Dendritic cell treated with granulocyte-macrophage colony-stimulating factor and Interleukin-4, amounts not matched to agents 40 ng/mL and 50 ng/mL, for 4 days (primary cell): ENCODE data around the gene BRSK1.
"Not testable (repeated sequence)": the region's sequence is repeated elsewhere in the genome, so short reads cannot be mapped to it uniquely, and the experiment has no call there.

Experiments
- H3K27ac Mint-ChIP-seq: one replicate; pipeline ENCODE4 v1.8.0; 2022; ENCODE audit warnings: mild to moderate bottlenecking, mixed read lengths
- H3K27me3 Mint-ChIP-seq: one replicate; pipeline ENCODE4 v1.8.0; 2022; ENCODE audit warnings: mild to moderate bottlenecking, mixed read lengths
- H3K36me3 Mint-ChIP-seq: one replicate; pipeline ENCODE4 v1.8.0; 2022; ENCODE audit warnings: low read depth, mixed read lengths
- H3K4me1 Mint-ChIP-seq: one replicate; pipeline ENCODE4 v1.8.0; 2022; ENCODE audit warnings: low read depth, mixed read lengths
- H3K4me3 Mint-ChIP-seq: one replicate; pipeline ENCODE4 v1.8.0; 2022; ENCODE audit warnings: mild to moderate bottlenecking, moderate library complexity, mixed read lengths
- H3K9me3 Mint-ChIP-seq: one replicate; pipeline ENCODE4 v1.8.0; 2022; ENCODE audit warnings: mixed read lengths
- intact Hi-C: fragments of 100-400 bp; cut with micrococcal nuclease; formaldehyde crosslinking; loops from one replicate; pipeline ENCODE4 v1.15.0; 2022

BRSK1 gene

DNA sequence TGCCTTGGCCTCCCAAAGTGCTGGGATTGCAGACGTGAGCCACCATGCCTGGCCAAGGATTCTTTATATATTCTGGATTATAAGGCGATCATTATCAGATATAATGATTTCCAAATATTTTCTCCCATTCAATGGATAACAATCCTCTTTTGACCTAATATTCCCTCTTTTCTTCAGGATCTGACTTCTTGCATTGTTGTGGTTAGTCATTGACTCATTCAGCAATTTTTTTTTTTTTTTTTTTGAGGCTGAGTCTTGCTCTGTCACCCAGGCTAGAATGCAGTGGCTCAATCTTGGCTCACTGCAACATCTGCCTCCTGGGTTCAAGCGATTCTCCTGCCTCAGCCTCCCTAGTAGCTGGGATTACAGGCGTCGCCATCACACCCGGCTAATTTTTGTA lies 46.0 kb downstream of the BRSK1 start:
- intact Hi-C loops, result not testable (repeated sequence)

GRCh38 chr19:55333870-55334269 lies 50.1 kb downstream of the BRSK1 start:
- no peaks in the 10 kb centered on the region for H3K9me3 Mint-ChIP-seq
- H3K27ac Mint-ChIP-seq, result no peak overlapping the region
- H3K27me3 Mint-ChIP-seq, result peaks cover 3% of the 10 kb centered on the region
- no peaks in the 10 kb centered on the region for H3K36me3 Mint-ChIP-seq
- intact Hi-C loops, result no loop called here
- H3K4me1 Mint-ChIP-seq, result peaks cover 32% of the 10 kb centered on the region
- no peak overlapping the region for H3K4me3 Mint-ChIP-seq

More for the DNA sequence above, 46.0 kb downstream of the BRSK1 start:
- not testable (repeated sequence) for H3K36me3 Mint-ChIP-seq, H3K9me3 Mint-ChIP-seq, H3K4me3 Mint-ChIP-seq, H3K27me3 Mint-ChIP-seq
- H3K27ac Mint-ChIP-seq, result peak overlapping the region; percentile 54
- H3K4me1 Mint-ChIP-seq, result peaks cover 54% of the 10 kb centered on the region

GRCh38 chr19:55336101-55336500 lies 52.3 kb downstream of the BRSK1 start:
- peaks cover 13% of the 10 kb centered on the region for H3K36me3 Mint-ChIP-seq
- H3K27me3 Mint-ChIP-seq, result peaks cover 3% of the 10 kb centered on the region
- no peak overlapping the region for H3K27ac Mint-ChIP-seq

GRCh38 chr19:55339105-55339888 lies 55.5 kb downstream of the BRSK1 start, which contains the start of gene KMT5C:
KMT5C (plus strand) TSS chr19:55339876; CDS start chr19:55341937, 2,061 bp downstream.
- intact Hi-C loops, result loop anchor here (2.0 to 5.0 kb wide), 3 partner anchors 14 to 48 kb away; partner anchors contain the start of genes RPL28 and TMEM150B
- peaks cover 32% of the 10 kb centered on the region for H3K4me1 Mint-ChIP-seq
- H3K9me3 Mint-ChIP-seq, result no peaks in the 10 kb centered on the region
- peaks cover 42% of the 10 kb centered on the region for H3K36me3 Mint-ChIP-seq
- H3K4me3 Mint-ChIP-seq, result peak within 1 kb of the TSS; percentile 90
- H3K27me3 Mint-ChIP-seq, result peaks cover 3% of the 10 kb centered on the region
- H3K27ac Mint-ChIP-seq, result peak within 1 kb of the TSS; percentile 91

More at GRCh38 chr19:55336101-55336500, 52.3 kb downstream of the BRSK1 start:
- Mint-ChIP-seq H3K4me3 (no peak overlapping the region), H3K4me1 (peaks cover 36% of the 10 kb centered on the region), H3K9me3 (no peaks in the 10 kb centered on the region)
- intact Hi-C loops, result loop anchor here (5.0 kb wide), 1 partner anchor 51 kb away; the partner anchor contains the start of gene RPL28

DNA sequence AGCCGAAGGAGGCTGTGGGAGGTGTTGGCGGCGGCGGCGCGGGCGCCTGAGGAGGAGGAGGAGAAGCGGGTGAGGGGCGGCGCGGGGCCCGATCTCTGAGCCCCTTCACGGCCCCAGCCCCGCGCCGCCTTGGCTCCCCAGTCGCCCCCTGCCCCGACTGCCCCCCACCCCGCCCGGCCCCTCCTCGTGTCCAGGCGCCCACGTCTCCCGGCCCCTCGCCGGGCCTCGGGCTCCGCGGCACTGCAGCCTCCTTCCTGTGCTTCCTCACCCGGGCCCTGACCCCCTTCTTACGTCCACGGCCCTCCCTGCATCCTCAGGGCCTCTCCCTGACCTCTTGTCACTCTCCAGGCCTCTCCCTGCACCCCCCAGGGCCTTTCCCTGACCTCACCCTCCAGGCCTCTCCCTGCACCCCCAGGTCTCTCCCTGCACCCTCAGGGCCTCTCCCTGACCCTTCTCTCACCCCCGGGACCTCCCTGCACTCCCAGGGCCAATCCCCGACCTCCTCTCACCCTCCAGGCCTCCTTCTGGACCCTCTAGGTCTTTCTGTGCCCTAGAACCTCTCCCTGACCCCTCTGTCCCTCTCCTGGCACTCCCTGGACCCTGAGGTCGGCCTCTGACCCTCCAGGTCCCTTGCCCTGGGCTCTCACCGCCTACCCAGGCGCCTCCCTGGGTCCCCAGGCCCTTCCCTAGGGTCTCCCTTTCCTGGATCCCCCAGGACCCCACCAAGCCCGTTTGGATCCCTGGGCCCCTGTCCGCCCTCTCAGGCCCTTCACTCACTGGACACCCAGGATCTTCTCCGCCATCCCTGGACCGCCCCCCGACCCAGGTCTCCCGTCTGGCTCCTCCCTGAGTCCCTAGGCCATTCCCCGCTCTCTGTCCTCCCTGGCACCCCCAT lies 56.3 kb downstream of the BRSK1 start:
- Mint-ChIP-seq H3K4me3 (peak overlapping the region; percentile 90), H3K4me1 (peaks cover 33% of the 10 kb centered on the region), H3K36me3 (peaks cover 50% of the 10 kb centered on the region), H3K27ac (peak overlapping the region; percentile 91), H3K27me3 (peaks cover 3% of the 10 kb centered on the region), H3K9me3 (no peaks in the 10 kb centered on the region)
- intact Hi-C loops, result loop anchor here (2.0 to 5.0 kb wide), 3 partner anchors 15 to 47 kb away; partner anchors contain the start of genes RPL28 and TMEM150B

DNA sequence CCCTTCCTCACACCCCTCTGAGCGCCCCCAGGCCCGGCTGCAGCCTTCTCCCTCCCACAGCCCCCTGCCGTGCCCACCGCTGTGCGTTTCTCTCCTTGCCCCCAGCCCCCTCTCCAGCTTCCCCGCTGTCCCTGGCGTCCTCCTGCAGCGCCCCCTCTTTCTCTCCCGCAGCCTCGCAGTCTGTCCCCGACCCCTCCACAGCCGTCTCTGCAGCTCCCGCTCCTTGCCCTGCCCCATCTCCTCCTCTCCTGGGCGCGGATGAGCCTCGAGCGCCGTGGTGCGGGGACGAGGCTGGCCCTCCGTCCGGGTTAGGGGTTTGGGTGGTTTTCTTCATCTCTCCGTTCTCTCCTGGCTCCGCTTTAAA lies 57.0 kb downstream of the BRSK1 start:
- Mint-ChIP-seq H3K36me3 (peaks cover 57% of the 10 kb centered on the region), H3K27ac (peak overlapping the region; percentile 91), H3K4me1 (peaks cover 39% of the 10 kb centered on the region), H3K9me3 (no peaks in the 10 kb centered on the region), H3K4me3 (peak overlapping the region; percentile 90), H3K27me3 (peaks cover 3% of the 10 kb centered on the region)
- intact Hi-C loops, result no loop called here

DNA sequence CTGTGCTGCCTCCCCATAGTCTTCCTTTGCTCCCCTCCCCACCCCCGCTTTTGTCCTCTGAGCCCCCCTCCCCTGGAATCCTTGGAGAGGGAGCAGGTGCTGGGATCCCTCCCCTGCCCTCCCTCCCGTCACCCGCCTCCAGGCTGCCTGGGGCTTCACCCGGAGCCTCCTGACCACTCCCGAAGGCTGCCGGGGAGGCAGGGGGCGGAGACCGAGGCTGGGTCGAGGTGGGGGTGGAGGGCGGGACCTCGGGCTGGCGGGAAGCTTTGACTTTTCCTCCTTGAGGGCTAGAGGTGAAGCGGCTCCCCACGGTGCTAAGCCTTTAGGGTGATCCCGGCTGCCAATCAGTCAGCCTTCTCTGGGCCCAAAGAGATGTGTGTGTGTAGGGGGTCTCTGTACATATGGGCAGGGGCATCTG lies 57.4 kb downstream of the BRSK1 start:
- H3K4me3 Mint-ChIP-seq, result peak overlapping the region; percentile 90
- intact Hi-C loops, result no loop called here
- peaks cover 61% of the 10 kb centered on the region for H3K36me3 Mint-ChIP-seq
- peaks cover 3% of the 10 kb centered on the region for H3K27me3 Mint-ChIP-seq
- H3K4me1 Mint-ChIP-seq, result peaks cover 39% of the 10 kb centered on the region
- peak overlapping the region; percentile 91 for H3K27ac Mint-ChIP-seq
- H3K9me3 Mint-ChIP-seq, result no peaks in the 10 kb centered on the region

DNA sequence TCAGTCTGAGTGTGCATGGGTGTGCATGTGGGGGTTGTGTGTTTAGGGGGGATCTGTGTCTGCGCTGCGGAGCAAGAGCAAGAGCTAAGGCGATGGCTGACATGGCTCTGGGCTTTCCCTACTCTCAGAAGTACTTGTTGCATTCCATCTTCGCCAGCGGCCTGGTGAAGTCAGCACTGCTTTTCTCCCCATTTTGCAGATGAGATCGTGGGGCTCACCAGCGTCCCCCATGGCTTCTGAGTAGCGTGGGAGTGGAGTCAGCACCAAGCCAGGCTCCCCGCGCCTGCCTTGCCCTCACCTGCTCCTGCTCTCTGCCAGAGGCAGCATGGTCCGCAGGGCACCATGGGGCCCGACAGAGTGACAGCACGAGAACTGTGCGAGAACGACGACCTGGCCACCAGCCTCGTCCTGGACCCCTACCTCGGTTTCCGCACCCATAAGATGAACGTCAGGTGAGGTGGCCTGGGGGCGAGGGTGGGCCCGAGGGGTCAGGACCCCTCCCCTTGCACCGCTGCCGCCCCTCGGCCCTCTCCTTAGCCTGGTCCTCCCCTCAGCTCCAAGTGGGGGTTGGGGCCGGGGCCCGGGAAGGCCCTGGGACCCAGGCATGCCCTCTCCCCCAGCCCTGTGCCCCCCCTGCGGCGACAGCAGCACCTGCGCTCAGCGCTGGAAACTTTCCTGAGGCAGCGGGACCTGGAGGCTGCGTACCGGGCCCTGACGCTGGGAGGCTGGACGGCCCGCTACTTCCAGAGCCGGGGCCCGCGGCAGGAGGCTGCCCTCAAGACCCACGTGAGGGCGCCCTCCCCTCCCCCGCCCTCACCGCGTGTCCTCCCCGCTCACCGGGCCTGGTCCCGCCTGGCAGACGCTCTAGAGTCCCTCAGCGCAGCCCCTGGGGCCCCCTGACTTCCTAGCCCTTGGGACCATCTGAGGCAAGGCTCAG lies 58.1 kb downstream of the BRSK1 start:
- Mint-ChIP-seq H3K9me3 (no peaks in the 10 kb centered on the region), H3K36me3 (peaks cover 67% of the 10 kb centered on the region), H3K27me3 (peaks cover 1% of the 10 kb centered on the region), H3K27ac (no peak overlapping the region), H3K4me1 (peaks cover 39% of the 10 kb centered on the region), H3K4me3 (peak overlapping the region; percentile 27)
- intact Hi-C loops, result no loop called here

DNA sequence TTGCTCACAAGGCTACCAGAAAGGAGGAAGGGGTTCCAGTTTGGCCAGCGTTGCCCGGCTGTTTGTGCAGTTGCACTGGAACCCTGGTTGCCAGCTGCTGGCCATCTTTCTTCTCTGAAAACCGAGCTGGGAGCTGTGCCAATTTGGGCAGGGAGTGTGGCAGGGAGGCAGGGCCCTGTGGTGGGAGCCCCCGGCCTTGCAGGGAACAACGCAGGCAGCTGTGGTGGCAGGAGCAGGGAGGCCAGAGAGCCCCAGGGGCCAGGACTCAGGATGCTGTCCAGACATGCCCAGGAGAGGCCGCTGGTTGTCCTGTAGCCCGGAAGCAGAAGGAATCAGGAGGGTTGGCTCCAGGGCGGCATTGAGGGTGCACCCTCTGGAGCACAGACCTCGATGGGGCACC lies 60.6 kb downstream of the BRSK1 start:
- intact Hi-C loops, result no loop called here
- Mint-ChIP-seq H3K36me3 (peaks cover 80% of the 10 kb centered on the region), H3K27me3 (no peaks in the 10 kb centered on the region), H3K9me3 (no peaks in the 10 kb centered on the region), H3K4me1 (peaks cover 31% of the 10 kb centered on the region), H3K27ac (no peak overlapping the region), H3K4me3 (no peak overlapping the region)

DNA sequence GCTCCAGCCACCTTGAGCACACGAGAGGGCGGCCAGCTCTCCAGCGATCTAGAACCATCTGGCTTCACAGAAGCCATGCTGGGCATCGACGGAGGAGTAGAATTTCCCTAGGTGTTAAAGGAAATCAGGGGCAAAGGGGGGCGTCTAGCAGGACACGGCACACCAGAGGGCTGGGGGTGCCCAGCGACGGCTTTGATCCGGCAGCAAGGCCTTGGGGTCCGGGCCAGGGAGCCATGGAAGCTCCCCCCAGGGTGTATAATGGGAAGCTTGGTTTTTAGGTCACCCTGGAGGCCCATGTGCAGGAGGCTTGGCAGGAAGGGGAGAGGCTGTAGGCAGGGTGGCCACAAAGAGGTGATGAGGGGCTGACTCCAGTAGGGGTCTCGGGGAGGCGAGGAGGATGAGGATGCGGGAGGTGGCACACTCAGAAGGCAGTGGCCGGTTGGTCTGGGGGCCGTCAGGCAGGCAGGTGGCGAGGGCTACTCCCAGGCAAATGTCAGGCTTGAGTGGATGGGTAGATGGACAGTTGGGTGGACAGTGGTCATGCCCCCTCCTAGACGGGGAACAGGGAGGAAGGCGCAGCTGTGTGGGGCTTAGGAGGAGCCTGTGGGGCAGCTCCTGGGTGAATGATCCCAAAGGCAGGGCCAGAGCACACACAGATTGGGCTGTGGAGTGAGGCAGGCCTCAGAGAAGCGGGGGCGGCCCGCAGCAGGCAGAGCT lies 61.5 kb downstream of the BRSK1 start:
- Mint-ChIP-seq H3K27me3 (no peaks in the 10 kb centered on the region), H3K27ac (peak overlapping the region; percentile 17), H3K4me3 (no peak overlapping the region), H3K36me3 (peaks cover 73% of the 10 kb centered on the region), H3K4me1 (peaks cover 23% of the 10 kb centered on the region), H3K9me3 (no peaks in the 10 kb centered on the region)
- intact Hi-C loops, result no loop called here

DNA sequence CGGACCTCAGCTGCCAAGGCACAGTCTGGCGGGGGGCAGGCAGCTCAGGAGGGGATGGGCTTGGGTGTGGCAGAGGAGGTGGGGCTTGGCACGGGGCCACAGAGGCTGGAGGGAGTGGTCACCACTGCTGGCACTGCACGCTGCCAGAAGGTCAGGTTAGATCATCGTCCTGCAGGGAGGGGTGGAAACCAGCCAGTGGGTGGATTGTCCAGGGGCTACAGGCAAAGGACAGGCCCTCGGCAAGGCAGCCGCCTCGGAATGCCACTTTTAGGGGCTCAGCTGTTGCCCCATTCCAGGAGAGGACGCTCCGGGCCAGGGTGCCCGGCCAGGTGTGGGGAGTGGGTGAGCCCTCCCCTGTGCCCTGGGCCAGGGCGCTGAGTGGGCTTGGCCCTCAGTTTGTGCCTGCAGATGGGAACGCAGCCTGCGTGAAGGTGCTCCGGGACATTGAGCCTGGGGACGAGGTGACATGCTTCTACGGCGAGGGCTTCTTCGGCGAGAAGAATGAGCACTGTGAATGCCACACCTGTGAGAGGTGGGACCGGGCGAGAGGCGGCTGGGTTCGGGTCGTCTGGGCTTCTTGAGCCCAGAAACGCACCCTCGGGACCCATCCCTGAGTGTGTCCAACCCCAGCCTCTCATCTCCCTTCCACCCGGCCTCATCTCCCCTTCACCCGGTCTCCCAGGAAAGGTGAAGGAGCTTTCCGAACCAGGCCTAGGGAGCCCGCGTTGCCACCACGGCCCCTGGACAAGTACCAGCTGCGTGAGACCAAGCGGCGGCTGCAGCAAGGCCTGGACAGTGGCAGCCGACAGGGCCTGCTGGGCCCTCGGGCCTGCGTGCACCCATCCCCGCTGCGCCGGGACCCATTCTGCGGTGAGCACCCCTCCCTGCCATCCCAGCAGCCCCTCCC lies 62.3 kb downstream of the BRSK1 start:
- no peak overlapping the region for H3K4me3 Mint-ChIP-seq
- peaks cover 67% of the 10 kb centered on the region for H3K36me3 Mint-ChIP-seq
- peaks cover 15% of the 10 kb centered on the region for H3K4me1 Mint-ChIP-seq
- peaks cover under 1% of the 10 kb centered on the region for H3K27me3 Mint-ChIP-seq
- H3K9me3 Mint-ChIP-seq, result no peaks in the 10 kb centered on the region
- H3K27ac Mint-ChIP-seq, result peak overlapping the region; percentile 17
- intact Hi-C loops, result no loop called here
